GM23338 (cell line): Measurements from ENCODE around the gene EEA1. TPM values are rescaled to one million over a fixed set of nuclear protein-coding genes. Genes with fewer than 3 reads are reported as not detected.

Experiments used
- ATAC-seq: fragments of 200-7000 bp; cut with Tn5 transposase; 3 replicates; pipeline ENCODE4 v1.9.1; 2020
- DNase-seq: peaks from one replicate; pipeline ENCODE4 v3.0.0-alpha.2; 2015; ENCODE audit warnings: low spot score
- H2AFZ ChIP-seq: fragments of 200-600 bp; sonication (generic); 2 replicates; pipeline ENCODE4 v1.8.0; 2016; ENCODE audit warnings: antibody characterized with exemption, mild to moderate bottlenecking, moderate library complexity
- H3F3A ChIP-seq: fragments of 200-600 bp; sonication (generic); replicated peaks from 2 replicates; pipeline ENCODE4 v1.8.0; 2017; ENCODE audit warnings: antibody characterized with exemption, mixed run types, low read depth
- H3K27ac ChIP-seq: fragments of 200-600 bp; sonication (generic); 2 replicates; pipeline ENCODE4 v1.6.1; 2016; ENCODE audit warnings: low read depth
- H3K27me3 ChIP-seq: fragments of 200-600 bp; sonication (generic); 2 replicates; pipeline ENCODE4 v1.8.0; 2016; ENCODE audit warnings: mild to moderate bottlenecking, mixed run types, moderate library complexity; ENCODE audit not compliant: insufficient read depth
- H3K36me3 ChIP-seq: fragments of 200-600 bp; sonication (generic); 2 replicates; pipeline ENCODE4 v1.8.0; 2016; ENCODE audit warnings: mild to moderate bottlenecking; ENCODE audit not compliant: insufficient read depth
- H3K4me1 ChIP-seq: fragments of 200-600 bp; sonication (generic); 2 replicates; pipeline ENCODE4 v1.8.0; 2016; ENCODE audit warnings: mild to moderate bottlenecking, moderate library complexity; ENCODE audit not compliant: insufficient read depth
- H3K4me2 ChIP-seq: fragments of 200-600 bp; sonication (generic); 2 replicates; pipeline ENCODE4 v1.7.1; 2017; ENCODE audit warnings: mixed run types
- H3K4me3 ChIP-seq: fragments of 200-600 bp; sonication (generic); 2 replicates; pipeline ENCODE4 v1.6.1; 2016; ENCODE audit warnings: mixed run types
- H3K79me2 ChIP-seq: fragments of 200-600 bp; sonication (generic); replicated peaks from 2 replicates; pipeline ENCODE4 v1.8.0; 2017; ENCODE audit warnings: mild to moderate bottlenecking; ENCODE audit not compliant: insufficient read depth
- H3K9me2 ChIP-seq: fragments of 200-600 bp; sonication (generic); 2 replicates; pipeline ENCODE4 v1.8.0; 2017; ENCODE audit not compliant: insufficient read depth
- H4K20me1 ChIP-seq: fragments of 200-600 bp; sonication (generic); replicated peaks from 2 replicates; pipeline ENCODE4 v1.8.0; 2017; ENCODE audit warnings: mild to moderate bottlenecking; ENCODE audit not compliant: insufficient read depth
- H3K27ac Mint-ChIP-seq: 2 replicates; pipeline ENCODE4 v1.8.0; 2020; ENCODE audit warnings: inconsistent platforms, mild to moderate bottlenecking, moderate library complexity, mixed read lengths
- H3K27me3 Mint-ChIP-seq: 3 replicates; pipeline ENCODE4 v1.8.0; 2022; ENCODE audit warnings: low read depth, mild to moderate bottlenecking, moderate library complexity, mixed read lengths, inconsistent platforms; ENCODE audit not compliant: insufficient read depth, poor library complexity
- H3K36me3 Mint-ChIP-seq: 3 replicates; pipeline ENCODE4 v1.8.0; 2021; ENCODE audit warnings: low read depth, mild to moderate bottlenecking, inconsistent platforms, moderate library complexity, mixed read lengths
- H3K4me1 Mint-ChIP-seq: 3 replicates; pipeline ENCODE4 v1.8.0; 2020; ENCODE audit warnings: mild to moderate bottlenecking, inconsistent platforms, mixed read lengths
- H3K4me3 Mint-ChIP-seq: 3 replicates; pipeline ENCODE4 v1.8.0; 2021; ENCODE audit warnings: moderate library complexity, mild to moderate bottlenecking, inconsistent platforms, mixed read lengths
- H3K9me3 Mint-ChIP-seq: 3 replicates; pipeline ENCODE4 v1.8.0; 2020; ENCODE audit warnings: moderate library complexity, mild to moderate bottlenecking, inconsistent platforms, mixed read lengths
- CREB1 ChIP-seq: fragments of 250-450 bp; sonication (Bioruptor Pico); IDR thresholded peaks from 2 replicates; pipeline ENCODE4 v1.5.0; 2020; ENCODE audit warnings: low read depth, mild to moderate bottlenecking, moderate library complexity
- NANOG ChIP-seq: IDR thresholded peaks from 2 replicates; pipeline ENCODE4 v1.6.1; 2016; ENCODE audit warnings: antibody characterized with exemption, borderline replicate concordance
- POLR2AphosphoS5 ChIP-seq: IDR thresholded peaks from 2 replicates; pipeline ENCODE4 v1.6.1; 2016; ENCODE audit warnings: antibody characterized with exemption, low read depth
- REST ChIP-seq: IDR thresholded peaks from one replicate; pipeline ENCODE4 v1.6.1; 2018; ENCODE audit warnings: antibody characterized with exemption; ENCODE audit not compliant: unreplicated experiment
- ZNF114 ChIP-seq: fragments of 250-450 bp; sonication (Bioruptor Pico); IDR thresholded peaks from 2 replicates; pipeline ENCODE4 v1.5.0; 2020; ENCODE audit warnings: mild to moderate bottlenecking, moderate library complexity
- polyA plus RNA-seq: library from polyadenylated mRNA; unstranded; fragments of >200 nt; fragmentation: Nextera tagmentation; extraction: Ambion mirVana; gene quantifications from 2 replicates; pipeline ENCODE4 v1.2.1, GENCODE V29; 2016
- total RNA-seq: library from RNA; depleted of rRNA; stranded (reverse); fragments of >200 nt; shearing (Covaris generic); gene quantifications from 2 replicates; pipeline ENCODE4 v1.2.3, GENCODE V29; 2014

EEA1 gene
- total and polyA plus RNA-seq, 2 experiments from 2014 or later = 10.0 to 41.1 TPM

- no peak for TF ChIP-seq REST
- no peak for TF ChIP-seq POLR2AphosphoS5
- no peak for TF ChIP-seq ZNF114 (CRISPR knock-in tag)
Measured at GRCh38 chr12:92732216-92732615, 196.9 kb downstream of the EEA1 start (continued).

- Histone ChIP-seq H2AFZ (no peak overlapping the region), H3K4me3 (no peak overlapping the region), H4K20me1 (no peaks in the 10 kb centered on the region), H3K4me2 (no peak overlapping the region), H3K27ac (no peak overlapping the region), H3F3A (no peaks in the 10 kb centered on the region), H3K4me1 (no peaks in the 10 kb centered on the region), H3K36me3 (no peaks in the 10 kb centered on the region), H3K9me2 (peaks cover 6% of the 10 kb centered on the region; the same call in 1 of the 2 replicates), H3K27me3 (no peaks in the 10 kb centered on the region), H3K79me2 (no peaks in the 10 kb centered on the region)
- Mint-ChIP-seq H3K36me3 (no peaks in the 10 kb centered on the region), H3K4me1 (no peaks in the 10 kb centered on the region), H3K27ac (no peak overlapping the region), H3K4me3 (no peak overlapping the region), H3K27me3 (no peaks in the 10 kb centered on the region), H3K9me3 (no peaks in the 10 kb centered on the region)
- DNase-seq (no peak), ATAC-seq (no peak)
- TF ChIP-seq NANOG (no peak), REST (no peak)
Measured at GRCh38 chr12:92730758-92731157, 198.3 kb downstream of the EEA1 start.

GRCh38 chr12:92729773-92730305 lies 199.3 kb downstream of the EEA1 start:
- Mint-ChIP-seq H3K27me3 (no peaks in the 10 kb centered on the region), H3K4me1 (no peaks in the 10 kb centered on the region)
- TF ChIP-seq CREB1 (CRISPR knock-in tag) (no peak), POLR2AphosphoS5 (no peak), REST (no peak)

More at GRCh38 chr12:92729773-92730305, 199.3 kb downstream of the EEA1 start:
- no peaks in the 10 kb centered on the region for H3F3A ChIP-seq
- no peaks in the 10 kb centered on the region for H3K79me2 ChIP-seq
- no peaks in the 10 kb centered on the region for H3K4me1 ChIP-seq
- Mint-ChIP-seq H3K4me3 (no peak overlapping the region), H3K27ac (no peak overlapping the region), H3K9me3 (peaks cover 2% of the 10 kb centered on the region), H3K36me3 (no peaks in the 10 kb centered on the region)
- H2AFZ ChIP-seq = no peak overlapping the region; the same call in 1 of the 2 replicates
- H3K9me2 ChIP-seq = peaks cover 4% of the 10 kb centered on the region; the same call in 1 of the 2 replicates
- ATAC-seq (no peak), DNase-seq (no peak)
- no peak overlapping the region for H3K4me3 ChIP-seq
- no peaks in the 10 kb centered on the region; the same call in 1 of the 2 replicates for H3K36me3 ChIP-seq
- H3K27ac ChIP-seq = no peak overlapping the region
- no peak overlapping the region for H3K4me2 ChIP-seq
- H4K20me1 ChIP-seq = no peaks in the 10 kb centered on the region
- no peaks in the 10 kb centered on the region for H3K27me3 ChIP-seq
